ENCODE data around the gene TLK2.
"Not testable (repeated sequence)": the region's sequence is repeated elsewhere in the genome, so short reads cannot be mapped to it uniquely, and the experiment has no call there.

DNA sequence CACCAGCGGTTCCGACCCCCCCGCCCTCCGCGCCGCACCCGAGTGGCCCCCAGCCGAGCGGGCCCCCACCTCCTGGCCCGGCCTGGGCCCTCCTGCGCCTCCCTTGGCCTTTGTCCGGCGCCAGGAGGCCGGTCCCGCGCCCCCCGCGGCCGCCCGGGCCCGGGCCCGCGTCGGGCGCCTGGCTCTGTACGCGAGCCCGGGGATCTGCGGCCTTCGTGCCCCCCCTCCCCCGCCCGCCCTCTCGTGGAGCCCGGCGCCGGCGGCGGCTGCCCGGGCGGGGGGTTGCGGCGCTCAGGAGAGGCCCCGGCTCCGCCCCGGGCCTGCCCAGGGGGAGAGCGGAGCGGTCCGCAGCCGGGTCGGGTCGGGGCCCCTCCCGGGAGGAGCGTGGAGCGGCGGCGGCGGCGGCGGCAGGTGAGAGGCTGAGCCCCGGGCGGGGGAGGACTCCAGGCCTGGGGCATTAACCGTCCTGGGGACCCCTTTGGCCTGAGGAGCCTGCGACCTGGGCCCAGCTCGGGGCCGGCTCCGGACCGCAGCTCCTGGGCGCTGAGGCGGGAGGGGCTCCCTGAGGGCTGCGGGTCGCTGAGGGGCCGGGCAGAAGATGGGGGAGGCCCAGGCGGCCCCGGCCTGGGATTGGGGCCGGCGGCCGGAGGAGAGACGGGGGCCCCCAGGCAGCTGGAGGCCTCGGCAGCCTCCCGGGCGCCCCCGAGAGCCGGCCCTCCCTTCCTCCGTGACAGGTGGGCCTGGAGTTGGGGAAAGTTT is 434 bp downstream of the TLK2 start:
- TF ChIP-seq, protein P1, sequence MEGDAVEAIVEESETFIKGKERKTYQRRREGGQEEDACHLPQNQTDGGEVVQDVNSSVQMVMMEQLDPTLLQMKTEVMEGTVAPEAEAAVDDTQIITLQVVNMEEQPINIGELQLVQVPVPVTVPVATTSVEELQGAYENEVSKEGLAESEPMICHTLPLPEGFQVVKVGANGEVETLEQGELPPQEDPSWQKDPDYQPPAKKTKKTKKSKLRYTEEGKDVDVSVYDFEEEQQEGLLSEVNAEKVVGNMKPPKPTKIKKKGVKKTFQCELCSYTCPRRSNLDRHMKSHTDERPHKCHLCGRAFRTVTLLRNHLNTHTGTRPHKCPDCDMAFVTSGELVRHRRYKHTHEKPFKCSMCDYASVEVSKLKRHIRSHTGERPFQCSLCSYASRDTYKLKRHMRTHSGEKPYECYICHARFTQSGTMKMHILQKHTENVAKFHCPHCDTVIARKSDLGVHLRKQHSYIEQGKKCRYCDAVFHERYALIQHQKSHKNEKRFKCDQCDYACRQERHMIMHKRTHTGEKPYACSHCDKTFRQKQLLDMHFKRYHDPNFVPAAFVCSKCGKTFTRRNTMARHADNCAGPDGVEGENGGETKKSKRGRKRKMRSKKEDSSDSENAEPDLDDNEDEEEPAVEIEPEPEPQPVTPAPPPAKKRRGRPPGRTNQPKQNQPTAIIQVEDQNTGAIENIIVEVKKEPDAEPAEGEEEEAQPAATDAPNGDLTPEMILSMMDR (conservative IDR thresholded peaks at IDR 0.05; ENCODE audit: low read length): not testable (repeated sequence)
- not testable (repeated sequence) for TF ChIP-seq EZH2phosphoT487 (IDR thresholded peaks at IDR 0.05; ENCODE audit: borderline replicate concordance, low read depth, low read length)

Data from OCI-LY7 (cell line).